HG03039 (cell line): ENCODE results near the gene ABCC2.

ENCODE experiments used
- ATAC-seq: cut with Tn5 transposase; IDR thresholded peaks from one replicate; pipeline ENCODE4 v1.9.1; 2021; ENCODE audit warnings: mild to moderate bottlenecking, moderate library complexity; ENCODE audit not compliant: unreplicated experiment

ABCC2 gene

DNA sequence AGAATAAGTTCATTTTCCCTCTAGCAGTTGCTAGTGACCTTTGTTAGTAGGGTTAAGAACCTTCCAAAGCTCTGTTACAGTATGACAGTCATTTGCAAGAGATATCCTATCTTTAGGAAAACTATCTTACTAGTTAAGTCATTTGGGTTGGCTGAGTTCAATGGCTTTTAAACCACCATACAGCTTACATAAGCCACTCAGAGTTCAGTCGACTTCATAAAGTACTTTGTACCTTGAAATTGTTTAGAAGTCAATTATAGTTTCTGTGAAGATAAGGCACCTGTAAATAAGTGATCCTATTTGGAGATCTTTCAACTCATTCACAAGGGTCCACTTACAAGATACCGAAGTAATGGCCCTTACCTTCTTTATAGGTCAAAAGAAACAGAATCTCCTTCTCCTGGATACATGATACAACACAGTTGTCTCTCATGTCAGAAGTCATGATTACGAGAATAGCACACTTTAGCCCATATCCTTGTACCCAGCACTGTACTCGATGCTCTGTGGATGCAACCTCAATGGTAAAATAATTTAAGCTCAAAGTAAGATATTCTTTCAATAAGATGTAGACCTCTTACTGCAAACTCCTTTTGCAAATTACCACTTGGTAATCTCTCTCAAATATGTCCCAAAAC is 11.9 kb upstream of the ABCC2 start:
- ATAC-seq, result no peak

DNA sequence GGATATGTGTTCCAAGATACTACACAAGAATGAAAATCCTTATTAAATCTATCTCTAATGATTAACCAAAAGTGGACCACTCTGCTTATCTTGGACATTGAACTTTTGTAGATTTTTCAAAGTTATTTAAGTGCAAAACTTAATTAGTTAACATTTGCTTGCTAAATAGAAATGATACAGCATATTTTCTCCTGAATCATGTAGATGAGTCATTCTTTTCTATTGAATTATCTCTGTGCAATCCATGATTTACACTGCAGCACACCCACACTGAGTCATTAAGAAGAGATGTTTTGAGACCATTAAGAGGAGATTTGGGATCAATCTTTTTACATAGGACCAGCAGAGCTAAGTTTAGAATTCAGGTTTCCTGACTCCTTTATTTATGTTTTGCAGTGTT is 6.6 kb upstream of the ABCC2 start:
- no peak for ATAC-seq

DNA sequence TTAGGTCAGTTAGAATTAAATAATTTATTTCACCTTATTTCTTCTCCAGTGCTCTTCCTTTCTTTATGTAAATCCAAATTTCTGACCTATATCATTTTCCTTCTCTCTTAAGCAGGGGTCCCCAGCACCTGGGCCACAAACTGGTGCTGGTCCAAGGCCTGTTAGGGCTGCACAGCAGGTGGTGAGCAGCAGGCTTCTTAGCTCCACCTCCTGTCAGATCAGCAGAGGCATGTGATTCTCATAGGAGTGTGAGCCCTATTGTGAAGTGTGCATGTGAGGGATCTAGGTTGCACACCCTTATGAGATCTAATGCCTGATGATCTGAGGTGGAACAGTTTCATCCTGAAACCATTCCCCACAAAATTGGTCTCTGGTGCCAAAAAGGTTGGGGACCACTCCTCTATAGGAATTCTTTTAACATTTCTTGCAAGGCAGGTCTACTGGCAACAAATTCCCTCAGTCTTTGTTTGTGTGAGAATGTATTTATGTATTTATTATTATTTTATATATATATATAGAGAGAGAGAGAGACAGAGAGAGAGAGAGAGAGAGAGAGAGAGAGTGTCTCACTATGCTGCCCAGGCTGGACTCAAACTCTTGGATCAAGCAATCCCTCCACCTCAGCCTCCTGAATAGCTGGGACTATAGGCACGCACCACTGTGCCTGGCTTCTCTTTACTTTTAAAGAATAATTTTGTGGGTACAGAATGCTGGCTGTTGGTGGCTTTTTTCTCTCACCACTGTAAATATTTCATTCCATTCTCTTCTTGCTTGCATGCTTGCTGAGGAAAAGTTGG is 4.3 kb upstream of the ABCC2 start:
- ATAC-seq, result no peak

DNA sequence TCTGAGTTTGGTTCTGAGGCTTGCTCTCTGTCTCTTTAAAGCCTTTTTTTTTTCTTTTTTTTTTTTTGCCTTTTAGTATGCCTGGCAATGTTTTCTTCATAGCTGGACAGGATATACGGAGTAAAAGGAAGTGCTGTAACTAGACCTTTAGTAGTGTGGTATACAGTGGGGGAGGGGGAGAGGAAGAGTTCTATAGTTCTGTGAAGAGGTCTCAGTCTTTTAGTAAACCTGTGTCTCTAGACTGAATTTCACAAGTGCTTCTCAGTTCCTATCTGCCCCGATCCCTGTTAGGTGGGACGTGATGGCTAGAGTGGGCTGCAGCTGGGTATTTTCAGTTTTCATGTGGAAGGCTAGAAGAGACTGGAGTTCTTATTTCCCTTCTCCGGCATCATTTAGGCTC is 3.1 kb upstream of the ABCC2 start:
- no peak for ATAC-seq

DNA sequence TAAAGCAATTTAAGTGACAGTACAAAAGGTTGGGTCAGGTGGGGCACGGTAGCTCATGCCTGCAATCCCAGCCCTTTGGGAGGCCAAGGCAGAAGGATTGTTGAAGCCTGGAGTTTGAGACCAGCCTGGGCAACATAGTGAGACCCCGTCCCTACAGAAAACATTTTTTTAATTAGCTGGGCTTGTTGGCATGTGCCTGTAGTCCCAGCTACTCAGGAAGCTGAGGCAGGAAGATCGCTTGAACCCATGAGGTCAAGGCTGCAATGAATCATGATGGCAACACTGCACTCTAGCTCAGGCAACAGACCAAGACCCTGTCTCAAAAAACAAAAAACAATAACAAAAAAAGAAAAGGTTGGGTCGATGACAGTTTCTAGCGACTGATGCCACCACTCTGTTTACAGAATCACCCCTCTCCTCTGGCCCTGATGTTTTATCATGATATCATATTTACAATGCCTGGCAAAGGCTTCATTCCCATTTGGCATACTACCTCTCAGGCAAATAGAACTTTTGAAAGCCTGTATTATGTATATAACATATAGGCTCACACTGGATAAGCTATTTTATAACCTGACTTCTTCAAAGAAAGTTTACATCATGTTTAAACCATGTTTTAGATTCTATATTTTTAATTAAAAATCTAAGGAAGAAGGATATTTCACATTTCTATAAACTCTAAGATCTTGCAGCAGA is 558 bp upstream of the ABCC2 start:
- no peak for ATAC-seq

DNA sequence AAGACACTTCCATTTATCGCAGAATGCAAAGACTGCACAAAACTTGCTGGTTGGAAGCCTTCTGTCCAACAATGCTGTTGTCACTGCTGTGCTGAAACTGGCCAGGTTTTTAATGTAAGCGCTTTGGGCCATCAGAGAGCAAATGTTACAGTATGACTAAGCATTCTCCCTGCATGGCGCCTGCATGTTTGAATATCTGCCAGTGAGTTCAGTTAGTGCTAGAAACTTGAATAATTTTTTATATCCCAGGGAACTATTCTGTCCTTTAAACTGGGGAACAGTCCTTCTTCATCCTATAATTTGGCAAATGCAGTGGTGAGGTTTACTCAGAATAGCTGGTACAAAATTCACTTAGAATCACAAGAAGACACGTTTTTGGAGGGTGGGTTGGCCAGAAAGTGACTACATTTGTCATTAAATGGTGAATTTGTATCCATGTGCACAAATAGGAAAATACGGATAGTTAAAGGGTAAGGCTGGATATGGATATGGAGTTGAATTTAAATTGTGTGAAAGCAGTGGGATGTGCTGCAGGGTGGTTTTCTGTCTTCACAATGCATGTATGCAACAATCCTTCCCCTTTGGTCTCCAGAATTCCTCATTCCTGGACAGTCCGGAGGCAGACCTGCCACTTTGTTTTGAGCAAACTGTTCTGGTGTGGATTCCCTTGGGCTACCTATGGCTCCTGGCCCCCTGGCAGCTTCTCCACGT is 1.7 kb downstream of the ABCC2 start:
- ATAC-seq, result no peak

DNA sequence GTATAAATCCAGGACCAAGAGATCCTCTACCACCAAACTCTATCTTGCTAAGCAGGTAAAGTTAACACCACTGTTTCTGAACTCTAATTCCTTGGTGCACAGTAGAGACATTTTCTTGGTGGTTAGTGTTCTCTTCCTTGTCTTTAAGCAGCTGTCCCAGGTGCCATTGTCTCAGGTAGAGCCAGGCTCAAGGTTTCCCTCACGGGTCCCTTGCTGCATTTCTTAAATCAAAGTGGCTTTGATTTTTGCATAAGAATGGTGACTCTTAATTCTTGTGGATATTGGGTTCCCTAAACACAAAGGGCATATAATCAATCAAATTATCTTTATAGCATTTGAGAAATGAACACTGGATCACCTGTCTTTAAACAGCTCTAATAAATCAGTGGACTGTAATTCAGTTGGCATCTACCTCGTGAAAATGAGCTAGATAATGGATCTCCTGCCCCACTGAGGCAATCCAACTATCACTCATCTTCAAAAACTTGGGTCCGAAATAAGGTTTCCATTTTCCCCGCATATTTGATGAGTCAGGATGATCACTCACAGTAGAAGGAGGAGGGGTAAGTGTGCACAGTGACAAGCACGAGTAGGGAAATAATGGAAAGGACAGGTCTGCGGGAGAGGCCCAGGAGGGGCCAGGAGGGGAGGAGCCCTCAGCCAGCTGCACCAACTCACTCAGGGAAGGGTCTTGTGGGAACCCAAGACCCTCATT is 2.4 kb downstream of the ABCC2 start:
- no peak for ATAC-seq

DNA sequence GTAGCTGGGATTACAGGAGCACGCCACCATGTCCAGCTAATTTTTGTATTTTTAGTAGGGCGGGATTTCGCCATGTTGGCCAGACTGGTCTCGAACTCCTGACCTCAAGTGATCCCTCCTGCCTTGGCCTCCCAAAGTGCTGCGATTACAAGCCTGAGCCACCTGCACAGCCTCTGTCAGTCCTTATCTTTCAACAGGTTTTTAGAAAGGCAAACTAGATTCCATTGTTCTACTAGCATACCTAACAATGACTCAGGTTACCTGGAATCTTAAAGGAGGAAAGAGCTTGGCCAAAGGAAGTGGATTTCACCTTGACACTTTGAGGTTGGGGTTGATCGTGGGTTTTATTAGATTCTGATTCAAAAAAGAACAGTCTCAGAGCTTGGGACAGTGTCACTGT is 3.2 kb downstream of the ABCC2 start:
- ATAC-seq, result no peak

DNA sequence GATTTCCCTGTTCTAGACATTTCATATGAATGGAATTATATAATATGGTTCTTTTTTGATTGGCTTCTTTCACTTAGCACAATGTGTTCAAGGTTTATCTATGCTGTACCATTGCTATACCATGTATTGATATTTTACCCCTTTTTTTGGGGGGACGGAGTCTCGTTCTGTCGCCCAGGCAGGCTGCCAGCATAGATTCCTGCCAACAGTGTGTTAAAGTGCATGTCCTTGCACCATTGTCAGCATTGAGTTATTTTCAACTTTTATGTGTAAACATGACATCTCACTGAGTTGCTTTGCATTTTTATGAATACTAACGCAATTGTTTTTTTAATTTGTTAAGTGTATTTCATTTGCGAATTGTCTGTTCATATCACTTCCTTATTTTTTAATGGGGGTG is 4.9 kb downstream of the ABCC2 start:
- no peak for ATAC-seq

- no peak for ATAC-seq
Observed at GRCh38 chr10:99787782-99788445, 5.5 kb downstream of the ABCC2 start.

GRCh38 chr10:99788598-99789256 is 6.3 kb downstream of the ABCC2 start:
- ATAC-seq, result no peak

DNA sequence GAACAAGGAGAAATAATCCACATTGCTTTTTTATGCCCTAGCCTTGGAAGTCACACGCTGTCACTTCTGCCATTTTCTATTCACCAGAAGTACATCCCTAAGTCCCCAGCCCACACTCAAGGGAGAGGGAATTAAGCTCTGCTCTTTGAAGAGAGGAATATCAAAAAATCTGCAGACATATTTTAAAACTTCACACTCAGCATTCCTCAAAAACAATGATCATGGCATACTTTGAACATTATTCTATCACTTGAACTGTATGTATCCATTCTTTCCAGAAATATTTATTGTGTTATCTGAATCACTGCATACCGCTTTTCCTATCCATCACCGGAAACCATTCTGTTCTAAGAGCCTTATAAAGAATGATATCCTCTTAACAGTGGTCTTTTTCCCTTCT is 9.4 kb downstream of the ABCC2 start:
- no peak for ATAC-seq

- ATAC-seq, result no peak
Observed at GRCh38 chr10:99793819-99794218, 11.4 kb downstream of the ABCC2 start.

GRCh38 chr10:99796928-99797327 is 14.5 kb downstream of the ABCC2 start:
- ATAC-seq, result no peak

DNA sequence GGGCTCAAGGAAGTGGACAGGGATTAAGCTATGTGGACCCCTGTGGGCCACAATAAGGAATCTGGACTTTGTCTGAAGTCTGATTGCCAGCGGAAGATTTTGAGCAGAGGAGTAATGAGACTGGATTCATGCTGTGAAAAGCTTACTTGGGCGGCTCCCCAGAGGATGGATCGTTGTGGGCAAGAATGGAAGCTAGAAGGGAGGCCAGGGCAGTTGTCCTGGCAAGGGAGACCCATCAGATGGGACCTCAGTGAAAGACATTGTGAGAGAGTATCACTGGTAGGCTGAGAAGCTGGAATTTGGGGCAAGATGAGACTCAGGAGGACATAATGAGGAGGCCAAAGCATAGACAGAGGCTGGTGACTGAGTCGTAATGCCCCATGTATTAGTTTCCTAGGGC is 15.6 kb downstream of the ABCC2 start:
- ATAC-seq, result no peak

GRCh38 chr10:99798920-99799319 is 16.5 kb downstream of the ABCC2 start:
- ATAC-seq, result no peak

DNA sequence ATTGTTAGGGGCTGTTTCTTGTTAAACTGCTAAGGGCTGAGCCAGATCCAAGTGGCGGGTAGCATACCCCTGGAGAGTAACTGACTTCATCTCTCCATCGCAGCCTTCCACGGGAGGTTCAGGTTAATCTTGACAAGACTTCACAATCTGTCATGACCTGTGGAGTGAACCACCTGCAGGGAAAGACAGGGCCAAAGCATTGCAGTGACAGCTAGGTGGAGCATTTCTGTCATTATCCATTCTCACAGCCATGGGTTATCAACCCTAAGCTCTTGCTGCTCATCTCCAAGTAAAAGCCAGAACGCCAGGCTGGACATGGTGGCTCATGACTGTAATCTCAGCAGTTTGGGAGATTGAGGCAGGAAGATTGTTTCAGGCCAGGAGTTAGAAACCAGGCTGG is 17.2 kb downstream of the ABCC2 start:
- ATAC-seq, result no peak

- ATAC-seq, result no peak
Observed at GRCh38 chr10:99804471-99804870, 22.0 kb downstream of the ABCC2 start.

GRCh38 chr10:99805190-99805589 is 22.8 kb downstream of the ABCC2 start:
- no peak for ATAC-seq

DNA sequence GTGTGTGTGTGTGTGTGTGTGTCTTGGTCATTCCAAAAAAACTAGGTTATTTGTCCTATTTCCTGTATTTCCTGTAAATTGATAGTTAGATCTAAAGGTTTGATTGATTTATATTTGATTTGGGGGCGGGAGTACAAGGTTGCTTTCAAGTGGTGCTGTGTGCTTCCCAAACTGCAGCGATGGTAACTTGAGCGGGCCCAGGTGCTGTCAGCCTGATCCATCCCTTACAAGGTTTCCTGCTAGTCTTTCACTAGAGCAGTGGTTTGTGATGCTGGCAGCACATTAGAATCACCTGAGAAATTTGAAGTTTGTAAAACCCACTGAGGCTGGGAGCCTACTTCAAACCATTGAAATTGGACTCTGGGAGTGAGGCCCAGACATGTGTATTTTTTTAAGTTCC is 23.7 kb downstream of the ABCC2 start:
- no peak for ATAC-seq
